Body of pancreas (tissue), 4 donors: ENCODE measurements around the gene AP4E1.

Experiments
- CTCF ChIP-seq, 7 experiments: fragments of 450-650 bp in 4 of 7; fragments of 200-600 bp in 3 of 7; sonication (generic) in 3 of 7; IDR thresholded peaks; one replicate each; pipeline ENCODE4 v1.5.1; 2016 to 2019; ENCODE audit warnings: antibody characterized with exemption in 7 of 7
- POLR2A ChIP-seq, 3 donors: fragments of 450-650 bp; IDR thresholded peaks; one replicate each; pipeline ENCODE4 v1.6.1; 2016; ENCODE audit warnings: antibody characterized with exemption in 3 of 3, mild to moderate bottlenecking in 2 of 3

- TF ChIP-seq CTCF (IDR thresholded peaks at IDR 0.05) (no peak), POLR2A (IDR thresholded peaks at IDR 0.05) (no peak)
Measured at GRCh38 chr15:51048308-51048707, 139.8 kb downstream of the AP4E1 start.
